Parathyroid adenoma (tissue), 2 donors: ENCODE results near the gene AFDN.

ENCODE experiments used
- H2AFZ ChIP-seq: fragments of 300-600 bp; sonication (generic); one replicate; pipeline ENCODE4 v1.7.0; 2017; ENCODE audit warnings: antibody characterized with exemption, mild to moderate bottlenecking
- H3K27ac ChIP-seq: fragments of 300-600 bp; sonication (generic); one replicate; pipeline ENCODE4 v1.7.0; 2017
- H3K27me3 ChIP-seq: fragments of 300-600 bp; sonication (generic); one replicate; pipeline ENCODE4 v1.7.0; 2017; ENCODE audit warnings: low read length; ENCODE audit not compliant: control insufficient read depth, insufficient read depth
- H3K36me3 ChIP-seq: fragments of 300-600 bp; sonication (generic); one replicate; pipeline ENCODE4 v1.7.0; 2017; ENCODE audit warnings: low read length; ENCODE audit not compliant: control insufficient read depth, insufficient read depth
- H3K4me1 ChIP-seq: fragments of 300-600 bp; sonication (generic); one replicate; pipeline ENCODE4 v1.7.0; 2017; ENCODE audit warnings: control low read depth
- H3K4me2 ChIP-seq: fragments of 300-600 bp; sonication (generic); one replicate; pipeline ENCODE4 v1.7.0; 2017; ENCODE audit warnings: low read length
- H3K4me3 ChIP-seq: fragments of 300-600 bp; sonication (generic); one replicate; pipeline ENCODE4 v1.7.0; 2017; ENCODE audit warnings: low read depth, low read length
- H3K79me2 ChIP-seq: fragments of 300-600 bp; sonication (generic); one replicate; pipeline ENCODE4 v1.7.0; 2017; ENCODE audit warnings: control low read depth
- H3K9ac ChIP-seq: fragments of 300-600 bp; sonication (generic); one replicate; pipeline ENCODE4 v1.7.0; 2017; ENCODE audit warnings: mild to moderate bottlenecking
- H3K9me3 ChIP-seq: fragments of 300-600 bp; sonication (generic); one replicate; pipeline ENCODE4 v1.7.0; 2017; ENCODE audit warnings: low read length; ENCODE audit not compliant: control insufficient read depth
- CTCF ChIP-seq: fragments of 300-600 bp; sonication (generic); IDR thresholded peaks from one replicate; pipeline ENCODE4 v1.7.0; 2017; ENCODE audit warnings: antibody characterized with exemption, mild to moderate bottlenecking
- donor health status: primary hyperparathyroidism.

The AFDN gene

GRCh38 chr6:167797476-167798265 lies 29.0 kb upstream of the AFDN start:
- Histone ChIP-seq H3K9me3 (no peaks in the 10 kb centered on the region), H3K4me3 (no peak overlapping the region), H3K27me3 (no peaks in the 10 kb centered on the region), H2AFZ (no peak overlapping the region), H3K36me3 (no peaks in the 10 kb centered on the region), H3K9ac (no peak overlapping the region), H3K4me1 (no peaks in the 10 kb centered on the region), H3K4me2 (no peak overlapping the region), H3K27ac (no peak overlapping the region), H3K79me2 (no peaks in the 10 kb centered on the region)
- no peak for TF ChIP-seq CTCF

GRCh38 chr6:167798453-167798852 lies 28.3 kb upstream of the AFDN start:
- Histone ChIP-seq H3K79me2 (no peaks in the 10 kb centered on the region), H3K4me3 (no peak overlapping the region), H3K9me3 (no peaks in the 10 kb centered on the region), H3K36me3 (no peaks in the 10 kb centered on the region), H3K4me2 (no peak overlapping the region), H2AFZ (no peak overlapping the region), H3K27ac (no peak overlapping the region), H3K27me3 (no peaks in the 10 kb centered on the region), H3K4me1 (no peaks in the 10 kb centered on the region), H3K9ac (no peak overlapping the region)
- no peak for TF ChIP-seq CTCF

GRCh38 chr6:167799033-167799821 lies 27.5 kb upstream of the AFDN start:
- no peak for TF ChIP-seq CTCF

GRCh38 chr6:167800549-167800948 lies 26.2 kb upstream of the AFDN start:
- Histone ChIP-seq H3K27ac (no peak overlapping the region), H3K27me3 (no peaks in the 10 kb centered on the region), H3K4me2 (no peak overlapping the region), H3K9me3 (no peaks in the 10 kb centered on the region), H2AFZ (no peak overlapping the region), H3K4me1 (no peaks in the 10 kb centered on the region), H3K79me2 (no peaks in the 10 kb centered on the region), H3K9ac (no peak overlapping the region), H3K4me3 (no peak overlapping the region), H3K36me3 (no peaks in the 10 kb centered on the region)
- no peak for TF ChIP-seq CTCF

More at GRCh38 chr6:167799033-167799821, 27.5 kb upstream of the AFDN start:
- no peaks in the 10 kb centered on the region for H3K36me3 ChIP-seq
- no peak overlapping the region for H2AFZ ChIP-seq
- H3K9ac ChIP-seq: no peak overlapping the region
- H3K4me2 ChIP-seq: no peak overlapping the region
- H3K27ac ChIP-seq: no peak overlapping the region
- H3K4me1 ChIP-seq: no peaks in the 10 kb centered on the region
- H3K27me3 ChIP-seq: no peaks in the 10 kb centered on the region
- H3K79me2 ChIP-seq: no peaks in the 10 kb centered on the region
- no peaks in the 10 kb centered on the region for H3K9me3 ChIP-seq
- no peak overlapping the region for H3K4me3 ChIP-seq
